Mesodermal cell (in vitro differentiated cells): ENCODE results near the gene FOLR3. TPM values are rescaled to one million over a fixed set of nuclear protein-coding genes. Genes with fewer than 3 reads are reported as not detected.
"Not testable (repeated sequence)": the region's sequence is repeated elsewhere in the genome, so short reads cannot be mapped to it uniquely, and the experiment has no call there.

Experiments
- H3K27ac ChIP-seq: 2 replicates; pipeline ENCODE4 v1.7.0; 2013; ENCODE audit warnings: mild to moderate bottlenecking, low read depth, low read length, moderate library complexity; ENCODE audit not compliant: severe bottlenecking
- H3K36me3 ChIP-seq: 2 replicates; pipeline ENCODE4 v1.7.1; 2013; ENCODE audit warnings: mild to moderate bottlenecking, low read length, moderate library complexity; ENCODE audit not compliant: control insufficient read depth, insufficient read depth
- H3K4me1 ChIP-seq: one replicate; pipeline ENCODE4 v1.7.1; 2013; ENCODE audit warnings: mild to moderate bottlenecking, low read length; ENCODE audit not compliant: insufficient read depth, control insufficient read depth, poor library complexity, severe bottlenecking
- H3K4me3 ChIP-seq: 2 replicates; pipeline ENCODE4 v1.7.0; 2013; ENCODE audit warnings: low read length, control low read depth, mild to moderate bottlenecking; ENCODE audit not compliant: insufficient read depth, poor library complexity, severe bottlenecking; ENCODE audit errors: extremely low read depth
- H3K9me3 ChIP-seq: 2 replicates; pipeline ENCODE4 v1.7.1; 2013; ENCODE audit warnings: mild to moderate bottlenecking, low read length, moderate library complexity; ENCODE audit not compliant: control insufficient read depth
- whole genome bisulfite sequencing, 2 experiments: methylation state at CpG; one replicate each; pipeline ENCODE4 v1.1.5; 2013; ENCODE audit warnings: missing lambda C conversion rate in 2 of 2; ENCODE audit not compliant: insufficient coverage in 2 of 2; 5-methylcytosine and 5-hydroxymethylcytosine counted together
- polyA plus RNA-seq, 2 experiments: library from polyadenylated mRNA; stranded (reverse); fragments of 50-300 nt; gene quantifications; one replicate each; pipeline ENCODE4 v1.2.3, GENCODE V29; 2013

FOLR3 gene
- polyA plus RNA-seq (2013, experiment 1 of 2), result not detected
- not detected for polyA plus RNA-seq (2013, experiment 2 of 2)

GRCh38 chr11:72135473-72135872, at the start of gene FOLR3:
TSS of gene FOLR3 (plus strand) at chr11:72135725. CDS start at chr11:72135953, 228 bp downstream.
- 100% methylated on average over 2 of the region's 4 CpGs; no CpG with 5 or more reads in 1 of the 2 experiments for WGBS, 2 experiments
- not testable (repeated sequence) for H3K4me1 ChIP-seq, H3K4me3 ChIP-seq, H3K36me3 ChIP-seq, H3K9me3 ChIP-seq, H3K27ac ChIP-seq

DNA sequence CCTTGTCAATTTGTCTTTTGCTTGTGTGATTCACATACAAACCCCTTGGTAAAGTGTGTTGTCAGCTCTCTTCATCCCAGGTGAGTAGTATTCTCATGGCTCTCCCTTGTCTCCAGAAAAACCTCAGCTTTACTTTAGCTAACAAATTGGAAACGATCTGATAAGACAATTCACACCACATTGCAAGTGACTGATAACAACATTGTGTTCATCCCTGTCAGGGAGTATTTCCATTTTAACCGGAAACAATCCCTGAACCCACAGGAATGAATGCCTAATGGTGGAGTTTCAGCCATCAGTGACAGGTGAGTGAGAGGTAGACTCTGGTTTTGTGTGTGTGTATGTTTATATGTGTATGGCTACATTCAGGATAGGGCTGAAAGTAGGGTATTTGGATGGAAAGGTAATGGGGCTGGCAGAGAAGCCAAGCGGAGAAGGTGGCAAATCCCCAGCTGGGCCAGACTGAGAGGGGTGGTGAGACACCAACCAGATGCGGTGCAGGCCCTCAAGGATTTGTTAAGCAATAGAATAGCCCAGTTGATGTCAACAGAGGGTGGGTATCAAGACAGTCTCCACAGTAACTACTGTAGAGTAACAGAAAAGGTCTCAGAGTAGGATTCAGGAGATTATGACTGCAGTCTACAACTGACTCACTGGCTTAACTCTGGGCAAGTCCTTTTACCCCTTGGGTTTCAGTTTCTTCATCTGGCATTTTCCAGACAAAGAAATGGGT, 47.3 kb upstream of the FOLR3 start:
- Histone ChIP-seq H3K36me3 (peaks cover 27% of the 10 kb centered on the region), H3K4me3 (no peak overlapping the region), H3K27ac (no peak overlapping the region), H3K4me1 (peaks cover 11% of the 10 kb centered on the region), H3K9me3 (no peaks in the 10 kb centered on the region)
- WGBS, 2 experiments, result 93 to 100% methylated on average over 2 to 4 of the region's 4 CpGs

- WGBS, 2 experiments, result 67% methylated on average over 1 of the region's 4 CpGs; no CpG with 5 or more reads in 1 of the 2 experiments
- no peaks in the 10 kb centered on the region for H3K9me3 ChIP-seq
- peaks cover 52% of the 10 kb centered on the region for H3K36me3 ChIP-seq
- H3K4me1 ChIP-seq, result peaks cover 11% of the 10 kb centered on the region
- peak overlapping the region; percentile 11 for H3K27ac ChIP-seq
- H3K4me3 ChIP-seq, result no peak overlapping the region
Measured at GRCh38 chr11:72091292-72091691, 44.2 kb upstream of the FOLR3 start.

DNA sequence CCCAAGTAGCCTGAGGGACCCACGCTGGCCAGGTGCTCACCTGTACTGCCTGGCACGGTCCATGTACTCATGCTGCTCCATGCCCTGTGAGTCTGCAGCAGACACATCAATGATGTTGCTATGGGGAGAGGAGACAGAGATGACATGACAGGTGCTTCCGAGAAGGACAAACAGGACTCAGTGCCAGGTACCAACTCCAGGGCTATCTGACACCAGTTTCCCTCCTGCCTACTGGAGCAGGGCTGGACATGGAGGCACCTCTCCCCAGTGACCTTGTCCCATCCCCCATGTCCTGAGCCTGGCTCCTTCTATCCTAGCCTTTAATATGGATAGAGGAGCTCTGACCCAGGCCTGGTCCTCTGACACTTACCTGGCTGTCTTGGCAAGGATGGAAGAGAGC, 36.8 kb upstream of the FOLR3 start:
- peaks cover 9% of the 10 kb centered on the region for H3K4me1 ChIP-seq
- 94 to 100% methylated on average over 3 of the region's 3 CpGs for WGBS, 2 experiments

GRCh38 chr11:72100009-72100408, 35.5 kb upstream of the FOLR3 start:
- Histone ChIP-seq H3K27ac (no peak overlapping the region), H3K4me1 (peaks cover 9% of the 10 kb centered on the region), H3K4me3 (no peak overlapping the region), H3K9me3 (no peaks in the 10 kb centered on the region), H3K36me3 (peaks cover 66% of the 10 kb centered on the region)
- WGBS, 2 experiments, result 97 to 100% methylated on average over 3 of the region's 3 CpGs

More for the DNA sequence above, 36.8 kb upstream of the FOLR3 start:
- Histone ChIP-seq H3K9me3 (no peaks in the 10 kb centered on the region), H3K36me3 (peaks cover 76% of the 10 kb centered on the region), H3K27ac (no peak overlapping the region), H3K4me3 (no peak overlapping the region)

GRCh38 chr11:72100462-72100861, 35.1 kb upstream of the FOLR3 start:
- H3K9me3 ChIP-seq, result no peaks in the 10 kb centered on the region
- no peak overlapping the region for H3K27ac ChIP-seq
- H3K4me1 ChIP-seq, result peaks cover 9% of the 10 kb centered on the region
- H3K36me3 ChIP-seq, result peaks cover 61% of the 10 kb centered on the region
- H3K4me3 ChIP-seq, result no peak overlapping the region
- WGBS, 2 experiments, result 83 to 92% methylated on average over 1 of the region's 1 CpG

DNA sequence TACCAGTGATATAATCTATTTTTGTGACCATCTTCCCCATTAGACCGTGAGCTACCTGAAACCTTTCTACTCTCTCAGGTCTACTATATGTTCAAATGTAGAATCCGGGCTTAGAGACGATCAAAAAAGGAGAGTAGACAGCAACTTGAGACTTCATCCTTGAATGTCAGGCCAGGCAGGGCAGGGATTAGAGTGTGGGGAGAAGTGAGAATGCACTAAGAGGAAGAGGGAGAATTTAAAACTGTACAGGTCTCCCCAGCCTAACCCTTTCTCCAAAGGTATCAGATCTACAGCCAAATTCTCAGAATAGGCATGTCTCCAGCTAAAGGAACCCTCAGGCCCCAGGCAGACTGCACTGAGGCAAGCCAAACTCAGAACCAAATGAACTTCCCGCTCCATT, 33.4 kb upstream of the FOLR3 start:
- H3K9me3 ChIP-seq, result no peaks in the 10 kb centered on the region
- H3K36me3 ChIP-seq, result peaks cover 48% of the 10 kb centered on the region
- 64 to 70% methylated on average over 3 of the region's 4 CpGs for WGBS, 2 experiments
- peak overlapping the region; percentile 92 for H3K4me3 ChIP-seq
- H3K27ac ChIP-seq, result peak overlapping the region; percentile 93
- H3K4me1 ChIP-seq, result peaks cover 9% of the 10 kb centered on the region

- Histone ChIP-seq H3K36me3 (peaks cover 44% of the 10 kb centered on the region), H3K4me3 (peak overlapping the region; percentile 92)
- 3 to 7% methylated on average over 3 to 6 of the region's 9 CpGs for WGBS, 2 experiments
Measured at GRCh38 chr11:72102631-72102945, 32.9 kb upstream of the FOLR3 start.

DNA sequence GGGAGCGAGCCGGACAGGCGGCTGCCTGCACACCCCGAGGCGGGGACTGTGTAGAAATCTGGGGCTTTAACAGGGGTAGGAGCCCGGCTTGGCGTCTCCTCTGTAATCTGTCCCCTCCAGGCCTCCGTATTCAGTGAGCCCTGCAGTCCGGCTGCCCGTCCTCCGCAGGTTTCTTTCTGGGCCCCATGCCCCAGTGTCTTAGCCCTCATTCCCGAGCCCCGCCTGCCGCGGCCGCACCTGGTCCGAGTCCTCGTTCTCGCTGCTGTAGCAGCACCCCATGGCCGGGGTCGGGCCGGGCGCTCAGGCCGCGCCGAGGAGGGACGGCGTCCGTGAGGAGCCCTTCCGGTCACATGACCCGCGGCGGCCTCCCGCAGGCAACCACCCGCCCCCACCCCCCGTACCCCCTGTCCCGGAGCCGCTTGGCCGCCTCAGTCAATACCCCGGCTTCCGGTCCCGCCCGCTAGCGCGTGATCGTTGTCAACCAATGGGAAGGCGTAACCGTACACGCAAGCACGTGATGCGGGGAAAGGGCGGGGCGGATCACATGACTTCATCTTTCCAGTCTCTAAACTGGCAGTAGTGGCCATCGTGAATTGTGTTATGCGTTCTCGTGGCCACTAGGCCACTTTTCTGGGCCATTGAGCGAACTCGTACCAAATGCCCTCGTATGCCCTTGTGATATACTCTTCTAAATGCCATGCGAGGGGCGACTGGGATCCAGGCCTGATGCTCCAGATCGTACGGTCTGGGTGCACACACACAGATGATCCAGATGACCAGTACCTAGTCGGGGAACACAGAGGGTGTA, 32.4 kb upstream of the FOLR3 start, which contains the start of gene LAMTOR1:
LAMTOR1 (minus strand) TSS at position 352 of the 808 bp plus-strand sequence; CDS start at position 279, 73 bp downstream.
- 2 to 7% methylated on average over 44 to 52 of the region's 64 CpGs for WGBS, 2 experiments
- Histone ChIP-seq H3K36me3 (peaks cover 38% of the 10 kb centered on the region), H3K9me3 (no peaks in the 10 kb centered on the region), H3K4me1 (peaks cover 9% of the 10 kb centered on the region), H3K4me3 (peak within 1 kb of the TSS; percentile 92), H3K27ac (peak within 1 kb of the TSS; percentile 93)

More at GRCh38 chr11:72102631-72102945, 32.9 kb upstream of the FOLR3 start:
- no peaks in the 10 kb centered on the region for H3K9me3 ChIP-seq
- H3K27ac ChIP-seq, result peak overlapping the region; percentile 93
- peaks cover 9% of the 10 kb centered on the region for H3K4me1 ChIP-seq

- Histone ChIP-seq H3K4me3 (peak overlapping the region; percentile 92), H3K27ac (peak overlapping the region; percentile 81), H3K9me3 (no peaks in the 10 kb centered on the region), H3K36me3 (peaks cover 32% of the 10 kb centered on the region), H3K4me1 (peaks cover 9% of the 10 kb centered on the region)
- 91 to 94% methylated on average over 7 to 8 of the region's 11 CpGs for WGBS, 2 experiments
Measured at GRCh38 chr11:72103754-72104167, 31.8 kb upstream of the FOLR3 start.
